Measurements from ENCODE around the gene CRISP1. TPM values are rescaled to one million over a fixed set of nuclear protein-coding genes. Genes with fewer than 3 reads are reported as not detected.
"Not testable (repeated sequence)": the region's sequence is repeated elsewhere in the genome, so short reads cannot be mapped to it uniquely, and the experiment has no call there.

The CRISP1 gene
- not detected in 2 replicates for total RNA-seq (2014; rRNA removed; shearing (Covaris generic))
- not detected in 2 replicates for polyA plus RNA-seq (2015; cell fraction: cytosol; rRNA removed)
- polyA plus RNA-seq (2015; cell fraction: nucleus; rRNA removed): not detected in 2 replicates

GRCh38 chr6:49866485-49866943, at the start of gene CRISP1:
TSS of gene CRISP1 (minus strand) at chr6:49866535. CDS start at chr6:49857400, 9,135 bp downstream.
- no peak for DNase-seq (ENCODE audit: low read depth, low spot score)

DNA sequence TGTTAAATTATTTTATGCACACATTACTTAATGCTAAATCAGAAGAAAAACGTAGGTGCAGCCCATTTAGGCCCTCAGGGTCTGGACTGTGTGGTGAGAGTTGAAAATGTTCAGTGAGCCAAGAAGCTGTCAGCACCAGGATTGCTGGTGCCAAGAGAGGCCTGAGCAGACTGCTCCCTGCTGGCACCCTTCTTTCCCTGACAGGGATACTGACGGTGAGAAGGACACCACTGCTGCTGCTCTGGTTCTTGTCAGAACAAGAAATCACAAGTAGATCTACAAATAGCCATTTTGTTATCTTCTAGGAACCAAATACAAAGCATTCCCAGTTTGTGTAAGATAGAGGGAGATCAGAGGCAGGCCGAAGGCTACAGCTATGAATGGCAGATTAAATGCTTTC, 48.7 kb upstream of the CRISP1 start:
- in situ Hi-C loops (cut with HindIII; ENCODE audit: low pct_unique_long_range_greater_than_20kb, low sequenced_read_pairs): no loop called here
- DNase-seq (ENCODE audit: low read depth, low spot score): no peak

More at GRCh38 chr6:49866485-49866943, at the start of gene CRISP1:
- in situ Hi-C loops (cut with HindIII; ENCODE audit: low pct_unique_long_range_greater_than_20kb, low sequenced_read_pairs): no loop called here

- in situ Hi-C loops (cut with HindIII; ENCODE audit: low pct_unique_long_range_greater_than_20kb, low sequenced_read_pairs): no loop called here
Observed at GRCh38 chr6:49913636-49914375, 47.5 kb upstream of the CRISP1 start.

DNA sequence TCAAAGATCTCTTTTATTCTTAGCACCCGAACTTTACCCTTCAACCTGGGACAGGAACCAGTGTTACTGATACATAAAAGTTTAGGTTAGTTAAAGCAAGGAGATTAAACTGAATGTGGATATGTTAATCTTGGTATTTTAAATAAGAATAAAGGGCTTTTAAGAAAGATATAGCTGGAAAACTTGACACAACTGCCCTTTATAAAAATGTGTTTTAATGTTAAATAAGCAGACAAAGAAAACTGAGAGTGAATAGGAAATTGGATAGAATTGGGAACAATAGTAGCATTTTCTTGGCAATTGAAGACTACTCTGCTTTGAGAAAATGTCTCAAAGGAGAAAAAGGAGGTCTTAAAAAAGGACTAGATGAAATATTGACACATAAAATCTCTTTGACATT, 45.9 kb upstream of the CRISP1 start:
- in situ Hi-C loops (cut with HindIII; ENCODE audit: low pct_unique_long_range_greater_than_20kb, low sequenced_read_pairs): no loop called here
- DNase-seq (ENCODE audit: low read depth, low spot score): no peak

More at GRCh38 chr6:49913636-49914375, 47.5 kb upstream of the CRISP1 start:
- no peak for DNase-seq (ENCODE audit: low read depth, low spot score)

- in situ Hi-C loops (cut with HindIII; ENCODE audit: low pct_unique_long_range_greater_than_20kb, low sequenced_read_pairs): no loop called here
- DNase-seq (ENCODE audit: low read depth, low spot score): no peak
Observed at GRCh38 chr6:49911252-49911651, 44.9 kb upstream of the CRISP1 start.

GRCh38 chr6:49909563-49909962, 43.2 kb upstream of the CRISP1 start:
- in situ Hi-C loops (cut with HindIII; ENCODE audit: low pct_unique_long_range_greater_than_20kb, low sequenced_read_pairs): no loop called here
- no peak for DNase-seq (ENCODE audit: low read depth, low spot score)

DNA sequence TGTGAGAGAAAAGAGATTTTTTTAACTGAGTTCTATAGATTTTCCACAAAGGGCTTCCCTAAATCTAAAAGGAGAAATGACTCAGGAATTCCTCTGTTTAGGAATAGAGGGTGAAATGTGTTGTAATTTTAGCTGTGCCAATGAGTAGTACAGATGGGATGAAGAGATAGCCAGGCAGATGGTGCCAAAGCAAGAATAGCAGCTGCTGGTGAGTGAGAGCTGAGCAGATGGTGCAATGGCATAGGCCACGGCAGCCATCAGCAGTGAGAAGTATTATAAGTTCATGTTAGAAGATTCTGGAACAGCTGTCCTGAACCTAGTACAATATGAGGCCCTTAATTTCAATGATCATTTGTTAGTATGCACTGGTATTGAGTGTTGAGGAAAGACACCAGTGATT, 40.2 kb upstream of the CRISP1 start:
- in situ Hi-C loops (cut with HindIII; ENCODE audit: low pct_unique_long_range_greater_than_20kb, low sequenced_read_pairs): no loop called here
- no peak for DNase-seq (ENCODE audit: low read depth, low spot score)

DNA sequence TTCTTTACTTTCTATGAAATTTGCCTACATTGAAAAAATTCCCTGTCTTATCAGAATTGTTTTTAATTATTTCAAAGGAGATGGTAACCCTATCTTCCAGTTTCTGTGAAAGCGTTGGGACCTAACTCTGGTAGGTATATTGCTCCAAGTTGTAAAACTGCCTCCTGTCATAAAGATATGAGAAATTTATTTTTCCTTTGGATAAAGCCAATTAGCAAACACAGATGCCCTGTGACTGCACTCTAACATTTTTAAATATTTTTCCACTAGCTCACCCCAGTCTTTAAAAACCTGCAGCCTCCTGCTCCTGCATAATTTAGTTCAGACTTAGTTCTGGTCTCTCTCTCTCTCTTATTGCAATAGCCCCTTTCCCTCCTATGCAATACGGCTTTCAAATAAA, 39.0 kb upstream of the CRISP1 start:
- DNase-seq (ENCODE audit: low read depth, low spot score): no peak
- in situ Hi-C loops (cut with HindIII; ENCODE audit: low pct_unique_long_range_greater_than_20kb, low sequenced_read_pairs): no loop called here

- in situ Hi-C loops (cut with HindIII; ENCODE audit: low pct_unique_long_range_greater_than_20kb, low sequenced_read_pairs): no loop called here
- DNase-seq (ENCODE audit: low read depth, low spot score): no peak
Observed at GRCh38 chr6:49902856-49903255, 36.5 kb upstream of the CRISP1 start.

GRCh38 chr6:49898904-49899566, 32.7 kb upstream of the CRISP1 start:
- no peak for DNase-seq (ENCODE audit: low read depth, low spot score)
- in situ Hi-C loops (cut with HindIII; ENCODE audit: low pct_unique_long_range_greater_than_20kb, low sequenced_read_pairs): no loop called here

GRCh38 chr6:49895553-49895952, 29.2 kb upstream of the CRISP1 start:
- DNase-seq (ENCODE audit: low read depth, low spot score); in situ Hi-C loops (cut with HindIII; ENCODE audit: low pct_unique_long_range_greater_than_20kb, low sequenced_read_pairs): not testable (repeated sequence)

GRCh38 chr6:49892280-49892679, 25.9 kb upstream of the CRISP1 start:
- in situ Hi-C loops (cut with HindIII; ENCODE audit: low pct_unique_long_range_greater_than_20kb, low sequenced_read_pairs): no loop called here
- DNase-seq (ENCODE audit: low read depth, low spot score): no peak

DNA sequence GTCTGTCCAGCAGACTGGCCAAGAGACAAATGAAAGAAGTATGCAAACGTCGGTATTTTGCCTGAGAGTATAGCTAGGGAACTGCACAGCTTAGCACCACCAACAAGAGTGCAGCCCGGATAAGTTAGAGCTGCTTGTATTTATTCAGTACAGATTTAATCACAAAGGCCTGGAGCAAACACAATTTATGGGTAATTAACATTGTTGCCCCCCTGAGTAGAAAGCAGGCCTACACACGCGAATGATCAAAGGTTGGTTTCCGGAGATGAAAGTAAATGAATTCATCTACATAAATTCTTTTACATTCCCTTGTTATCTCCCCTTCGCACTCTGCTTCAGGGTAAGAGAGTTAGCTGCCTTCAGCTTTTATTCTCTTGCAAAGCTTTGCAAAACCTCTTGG, 24.7 kb upstream of the CRISP1 start:
- no peak for DNase-seq (ENCODE audit: low read depth, low spot score)
- in situ Hi-C loops (cut with HindIII; ENCODE audit: low pct_unique_long_range_greater_than_20kb, low sequenced_read_pairs): no loop called here

DNA sequence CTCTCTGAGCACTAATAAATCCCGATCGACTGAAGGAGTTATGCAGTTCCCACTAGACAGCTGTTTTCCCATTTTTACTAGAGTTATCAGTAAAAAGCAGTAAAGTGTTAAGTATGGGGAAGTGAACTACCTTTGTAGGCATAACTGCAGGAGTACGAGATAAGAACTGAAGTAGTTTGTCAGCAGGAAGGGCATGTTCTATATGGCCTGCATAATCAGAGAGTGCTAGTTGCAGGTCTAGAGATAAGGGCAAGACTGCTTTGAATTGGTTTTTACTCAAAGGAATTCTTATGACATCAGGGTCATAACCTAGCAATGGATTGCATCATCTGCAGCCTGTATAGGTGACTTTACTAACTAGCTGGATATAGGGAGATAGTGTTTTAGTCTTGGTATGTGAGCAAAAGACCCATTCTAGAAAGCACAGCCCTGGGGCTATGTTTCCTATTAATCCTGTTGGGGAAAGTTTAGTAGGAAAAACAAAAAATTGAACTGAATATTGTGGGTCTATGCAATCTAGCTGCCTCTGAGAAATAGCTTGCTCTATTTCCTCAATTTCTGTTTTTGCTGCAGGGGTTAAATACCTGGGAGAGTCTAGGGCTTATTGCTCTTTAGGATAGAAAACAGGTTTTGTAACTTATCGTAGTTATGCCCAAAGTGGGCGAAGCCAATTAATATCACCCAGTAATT, 22.6 kb upstream of the CRISP1 start:
- no peak for DNase-seq (ENCODE audit: low read depth, low spot score)
- in situ Hi-C loops (cut with HindIII; ENCODE audit: low pct_unique_long_range_greater_than_20kb, low sequenced_read_pairs): no loop called here

- no peak for DNase-seq (ENCODE audit: low read depth, low spot score)
- in situ Hi-C loops (cut with HindIII; ENCODE audit: low pct_unique_long_range_greater_than_20kb, low sequenced_read_pairs): no loop called here
Observed at GRCh38 chr6:49868951-49869529, 2.7 kb upstream of the CRISP1 start.

DNA sequence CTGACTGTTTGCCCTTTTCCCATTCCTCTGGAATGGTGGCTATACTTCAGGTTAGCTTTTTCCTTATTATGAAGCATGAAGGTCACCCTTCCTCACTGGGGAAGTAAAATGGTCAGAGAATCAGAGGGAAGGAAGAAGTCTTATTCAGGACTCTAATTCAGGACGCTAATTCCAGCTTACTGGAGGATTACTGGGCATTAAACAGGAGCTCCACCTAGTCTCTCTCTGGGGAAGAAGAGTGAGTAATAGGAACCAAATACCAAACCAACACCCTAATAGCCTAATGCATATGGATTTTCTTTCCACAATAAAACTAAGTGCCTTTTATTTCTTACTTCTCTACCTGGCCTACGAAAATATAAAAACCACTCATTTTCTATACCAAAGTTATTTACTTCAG, 10.1 kb downstream of the CRISP1 start:
- in situ Hi-C loops (cut with HindIII; ENCODE audit: low pct_unique_long_range_greater_than_20kb, low sequenced_read_pairs): no loop called here
- no peak for DNase-seq (ENCODE audit: low read depth, low spot score)

GRCh38 chr6:49855221-49855620, 11.1 kb downstream of the CRISP1 start:
- DNase-seq (ENCODE audit: low read depth, low spot score): no peak
- in situ Hi-C loops (cut with HindIII; ENCODE audit: low pct_unique_long_range_greater_than_20kb, low sequenced_read_pairs): no loop called here

- in situ Hi-C loops (cut with HindIII; ENCODE audit: low pct_unique_long_range_greater_than_20kb, low sequenced_read_pairs): no loop called here
- peak; percentile 4 for DNase-seq (ENCODE audit: low read depth, low spot score)
Observed at GRCh38 chr6:49852975-49853374, 13.4 kb downstream of the CRISP1 start.
